ENCODE data around the gene ZNF777.

The ZNF777 gene

GRCh38 chr7:149500201-149500600 lies 39.3 kb upstream of the ZNF777 start:
- no peak overlapping the region for H3K4me3 ChIP-seq (ENCODE audit: low read depth, low read length)
- TF ChIP-seq, protein P1, sequence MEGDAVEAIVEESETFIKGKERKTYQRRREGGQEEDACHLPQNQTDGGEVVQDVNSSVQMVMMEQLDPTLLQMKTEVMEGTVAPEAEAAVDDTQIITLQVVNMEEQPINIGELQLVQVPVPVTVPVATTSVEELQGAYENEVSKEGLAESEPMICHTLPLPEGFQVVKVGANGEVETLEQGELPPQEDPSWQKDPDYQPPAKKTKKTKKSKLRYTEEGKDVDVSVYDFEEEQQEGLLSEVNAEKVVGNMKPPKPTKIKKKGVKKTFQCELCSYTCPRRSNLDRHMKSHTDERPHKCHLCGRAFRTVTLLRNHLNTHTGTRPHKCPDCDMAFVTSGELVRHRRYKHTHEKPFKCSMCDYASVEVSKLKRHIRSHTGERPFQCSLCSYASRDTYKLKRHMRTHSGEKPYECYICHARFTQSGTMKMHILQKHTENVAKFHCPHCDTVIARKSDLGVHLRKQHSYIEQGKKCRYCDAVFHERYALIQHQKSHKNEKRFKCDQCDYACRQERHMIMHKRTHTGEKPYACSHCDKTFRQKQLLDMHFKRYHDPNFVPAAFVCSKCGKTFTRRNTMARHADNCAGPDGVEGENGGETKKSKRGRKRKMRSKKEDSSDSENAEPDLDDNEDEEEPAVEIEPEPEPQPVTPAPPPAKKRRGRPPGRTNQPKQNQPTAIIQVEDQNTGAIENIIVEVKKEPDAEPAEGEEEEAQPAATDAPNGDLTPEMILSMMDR (IDR thresholded peaks at IDR 0.05; ENCODE audit: insufficient read depth, low read length, missing control alignments): no peak
- no peak for DNase-seq (ENCODE audit: low read depth, low spot score)
- POLR2A ChIA-PET: no interaction called here
- CTCF ChIA-PET: no interaction called here

DNA sequence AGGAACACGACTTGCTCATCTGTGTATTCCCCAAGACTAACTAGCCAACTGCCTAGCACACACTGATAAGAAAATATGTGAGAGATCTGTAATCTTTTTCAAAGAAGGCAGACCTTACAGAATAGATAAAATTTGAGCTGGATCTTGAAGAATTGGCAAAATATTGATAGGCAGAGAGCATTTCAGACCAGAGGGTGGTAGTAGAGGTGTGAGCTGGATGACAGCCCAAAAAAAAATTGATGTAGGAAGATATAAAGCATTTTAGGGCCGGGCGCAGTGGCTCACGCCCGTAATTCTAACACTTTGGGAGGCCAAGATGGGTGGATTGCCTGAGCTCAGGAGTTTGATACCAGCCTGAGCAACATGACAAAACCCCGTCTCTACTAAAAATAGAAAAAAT lies 37.9 kb upstream of the ZNF777 start:
- POLR2A ChIA-PET: no interaction called here
- DNase-seq (ENCODE audit: low read depth, low spot score): no peak
- H3K4me3 ChIP-seq (ENCODE audit: low read depth, low read length): no peak overlapping the region
- TF ChIP-seq, protein P1 (IDR thresholded peaks at IDR 0.05; ENCODE audit: insufficient read depth, low read length, missing control alignments): no peak
- CTCF ChIA-PET: no interaction called here

- no peak for DNase-seq (ENCODE audit: low read depth, low spot score)
- H3K4me3 ChIP-seq (ENCODE audit: low read depth, low read length): peak within 1 kb of the TSS; percentile 73
- CTCF ChIA-PET: interaction anchor here (2.1 kb wide), 1 partner anchor 127 kb away, joined by 11 read pairs; no protein-coding TSS in a partner anchor
- POLR2A ChIA-PET: no interaction called here
- TF ChIP-seq, protein P1 (IDR thresholded peaks at IDR 0.05; ENCODE audit: insufficient read depth, low read length, missing control alignments): peak; percentile 86
Observed at GRCh38 chr7:149497467-149498261, 36.8 kb upstream of the ZNF777 start, which contains the start of gene ZNF746. ZNF746 (minus strand) TSS chr7:149497809; CDS start chr7:149497536, 273 bp downstream.

DNA sequence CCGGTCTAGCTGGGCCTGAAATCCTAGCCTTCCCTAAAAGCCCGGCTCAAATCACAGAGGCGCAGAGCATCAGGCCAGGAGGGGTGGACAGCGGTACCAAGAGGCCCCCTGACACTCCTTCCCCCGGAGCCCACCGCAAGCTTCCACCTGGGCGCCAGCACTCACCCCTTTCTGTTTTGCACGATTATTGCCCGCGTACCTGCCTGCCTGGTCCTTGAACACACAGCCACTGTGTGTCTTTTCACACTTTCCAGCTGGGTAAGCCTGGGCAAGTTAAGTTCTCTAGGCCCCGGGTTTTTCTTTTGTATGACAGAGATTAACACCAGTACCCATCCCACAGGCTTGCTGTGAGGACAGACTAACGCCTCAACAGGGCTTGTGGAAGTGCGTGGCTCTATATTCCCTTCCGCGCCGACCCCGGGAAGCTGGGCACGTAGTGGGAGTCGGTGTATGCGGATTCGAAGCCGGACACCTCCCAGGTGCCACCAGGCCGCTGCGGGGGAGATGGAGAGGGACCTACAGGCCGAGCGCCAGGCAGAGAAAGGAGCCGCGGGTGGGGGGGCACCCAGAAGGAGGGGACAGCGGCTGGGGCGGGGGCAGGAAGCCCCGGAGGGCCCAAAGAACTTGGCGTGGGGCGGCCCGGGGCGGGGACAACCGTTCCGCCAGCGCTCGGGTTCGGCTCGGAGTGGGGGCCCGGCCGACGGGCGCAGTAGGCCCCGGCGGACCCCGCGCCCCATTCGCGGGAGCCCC lies 36.0 kb upstream of the ZNF777 start:
- ChIA-PET POLR2A (interaction anchor here (1.1 kb wide), 1 partner anchor 126 kb away, joined by 4 read pairs; no protein-coding TSS in a partner anchor), CTCF (interaction anchor here (0.8 to 2.2 kb wide), 5 partner anchors 10 to 185 kb away, joined by 3 to 11 read pairs (median 6); no protein-coding TSS in a partner anchor)
- peak overlapping the region; percentile 73 for H3K4me3 ChIP-seq (ENCODE audit: low read depth, low read length)
- DNase-seq (ENCODE audit: low read depth, low spot score): no peak
- TF ChIP-seq, protein P1 (IDR thresholded peaks at IDR 0.05; ENCODE audit: insufficient read depth, low read length, missing control alignments): no peak

GRCh38 chr7:149495785-149496641 lies 35.2 kb upstream of the ZNF777 start:
- TF ChIP-seq, protein P1 (IDR thresholded peaks at IDR 0.05; ENCODE audit: insufficient read depth, low read length, missing control alignments): no peak
- ChIA-PET CTCF (interaction anchor here (0.6 to 2.2 kb wide), 14 partner anchors 10 to 234 kb away, joined by 3 to 11 read pairs (median 4); partner anchors contain the start of genes ZNF777 and ZNF783), POLR2A (interaction anchor here (1.1 kb wide), 1 partner anchor 127 kb away, joined by 4 read pairs; no protein-coding TSS in a partner anchor)
- peak overlapping the region; percentile 73 for H3K4me3 ChIP-seq (ENCODE audit: low read depth, low read length)
- DNase-seq (ENCODE audit: low read depth, low spot score): peak; percentile 29
